Measurements from ENCODE around the gene OMP. TPM values are rescaled to one million over a fixed set of nuclear protein-coding genes. Genes with fewer than 3 reads are reported as not detected.

OMP gene
- total RNA-seq, 1 donor from 2014 or later: 0.94 TPM

- H3K36me3 Mint-ChIP-seq: no peaks in the 10 kb centered on the region
- H3K4me1 Mint-ChIP-seq (ENCODE audit: unreplicated experiment): peaks cover 4% of the 10 kb centered on the region
- H3K4me3 Mint-ChIP-seq: no peak overlapping the region
- H3K27me3 Mint-ChIP-seq: no peaks in the 10 kb centered on the region
- DNase-seq (ENCODE audit: extremely low spot score, unreplicated experiment): no peak
- H3K9me3 Mint-ChIP-seq: no peaks in the 10 kb centered on the region
- TF ChIP-seq, protein P1, sequence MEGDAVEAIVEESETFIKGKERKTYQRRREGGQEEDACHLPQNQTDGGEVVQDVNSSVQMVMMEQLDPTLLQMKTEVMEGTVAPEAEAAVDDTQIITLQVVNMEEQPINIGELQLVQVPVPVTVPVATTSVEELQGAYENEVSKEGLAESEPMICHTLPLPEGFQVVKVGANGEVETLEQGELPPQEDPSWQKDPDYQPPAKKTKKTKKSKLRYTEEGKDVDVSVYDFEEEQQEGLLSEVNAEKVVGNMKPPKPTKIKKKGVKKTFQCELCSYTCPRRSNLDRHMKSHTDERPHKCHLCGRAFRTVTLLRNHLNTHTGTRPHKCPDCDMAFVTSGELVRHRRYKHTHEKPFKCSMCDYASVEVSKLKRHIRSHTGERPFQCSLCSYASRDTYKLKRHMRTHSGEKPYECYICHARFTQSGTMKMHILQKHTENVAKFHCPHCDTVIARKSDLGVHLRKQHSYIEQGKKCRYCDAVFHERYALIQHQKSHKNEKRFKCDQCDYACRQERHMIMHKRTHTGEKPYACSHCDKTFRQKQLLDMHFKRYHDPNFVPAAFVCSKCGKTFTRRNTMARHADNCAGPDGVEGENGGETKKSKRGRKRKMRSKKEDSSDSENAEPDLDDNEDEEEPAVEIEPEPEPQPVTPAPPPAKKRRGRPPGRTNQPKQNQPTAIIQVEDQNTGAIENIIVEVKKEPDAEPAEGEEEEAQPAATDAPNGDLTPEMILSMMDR (conservative IDR thresholded peaks at IDR 0.05): no peak
- H3K27ac Mint-ChIP-seq: no peak overlapping the region
These were observed 4.1 kb downstream of the OMP start for GRCh38 chr11:77106759-77107158.

GRCh38 chr11:77107950-77108349, 5.3 kb downstream of the OMP start:
- Mint-ChIP-seq H3K4me3 (no peak overlapping the region), H3K9me3 (no peaks in the 10 kb centered on the region), H3K36me3 (no peaks in the 10 kb centered on the region), H3K4me1 (ENCODE audit: unreplicated experiment) (peaks cover 4% of the 10 kb centered on the region), H3K27ac (no peak overlapping the region), H3K27me3 (no peaks in the 10 kb centered on the region)
- TF ChIP-seq, protein P1 (conservative IDR thresholded peaks at IDR 0.05): no peak
- DNase-seq (ENCODE audit: extremely low spot score, unreplicated experiment): no peak

GRCh38 chr11:77108436-77108835, 5.8 kb downstream of the OMP start:
- peaks cover 7% of the 10 kb centered on the region for H3K4me1 Mint-ChIP-seq (ENCODE audit: unreplicated experiment)
- H3K9me3 Mint-ChIP-seq: no peaks in the 10 kb centered on the region
- no peak overlapping the region for H3K27ac Mint-ChIP-seq
- H3K27me3 Mint-ChIP-seq: no peaks in the 10 kb centered on the region
- no peak overlapping the region for H3K4me3 Mint-ChIP-seq
- TF ChIP-seq, protein P1 (conservative IDR thresholded peaks at IDR 0.05): no peak
- no peak for DNase-seq (ENCODE audit: extremely low spot score, unreplicated experiment)
- no peaks in the 10 kb centered on the region for H3K36me3 Mint-ChIP-seq

DNA sequence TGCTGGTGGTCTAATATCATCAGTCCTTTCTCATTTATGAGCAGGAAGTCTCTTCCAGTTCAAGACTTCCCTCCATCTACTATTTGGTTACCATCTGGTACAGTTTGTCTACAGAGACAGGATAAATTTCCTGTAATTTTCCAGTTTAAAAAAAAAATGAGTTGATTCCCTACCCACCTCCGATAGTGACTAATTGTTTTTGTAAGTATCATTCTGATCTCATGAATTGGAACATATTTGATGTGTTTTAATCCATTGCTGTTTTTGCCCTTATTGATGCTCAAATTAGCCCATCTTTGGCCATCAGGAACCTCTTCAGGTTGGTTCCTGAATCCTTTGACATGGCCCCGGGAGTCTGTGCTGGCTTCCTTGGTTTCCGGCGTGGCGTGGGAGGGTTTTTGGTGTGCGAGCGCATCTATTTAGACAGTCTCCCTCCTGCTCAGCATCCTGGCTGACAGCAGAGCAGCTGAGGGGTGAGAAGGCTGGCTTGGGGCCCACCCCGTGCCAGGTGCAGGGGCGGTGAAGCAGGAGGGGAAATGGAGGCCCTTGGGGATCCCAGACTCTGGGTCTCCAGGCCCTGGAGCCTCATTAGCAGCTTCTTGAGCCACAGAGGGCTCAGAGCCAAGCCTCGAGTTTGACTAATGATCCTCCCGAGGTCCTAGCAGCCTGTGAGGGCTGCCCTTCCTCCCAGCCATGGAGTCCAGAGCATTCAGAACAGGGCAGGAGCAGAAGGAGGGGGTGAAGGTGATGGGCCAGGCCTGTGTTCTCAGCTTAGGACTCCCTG, 6.8 kb downstream of the OMP start:
- H3K4me1 Mint-ChIP-seq (ENCODE audit: unreplicated experiment): peaks cover 5% of the 10 kb centered on the region
- TF ChIP-seq, protein P1 (conservative IDR thresholded peaks at IDR 0.05): no peak
- H3K36me3 Mint-ChIP-seq: no peaks in the 10 kb centered on the region
- DNase-seq (ENCODE audit: extremely low spot score, unreplicated experiment): no peak
- H3K9me3 Mint-ChIP-seq: no peaks in the 10 kb centered on the region
- H3K27ac Mint-ChIP-seq: no peak overlapping the region
- H3K27me3 Mint-ChIP-seq: no peaks in the 10 kb centered on the region
- no peak overlapping the region for H3K4me3 Mint-ChIP-seq

GRCh38 chr11:77110836-77111235, 8.2 kb downstream of the OMP start:
- DNase-seq (ENCODE audit: extremely low spot score, unreplicated experiment): no peak
- peaks cover 5% of the 10 kb centered on the region for H3K4me1 Mint-ChIP-seq (ENCODE audit: unreplicated experiment)
- H3K27me3 Mint-ChIP-seq: no peaks in the 10 kb centered on the region
- H3K4me3 Mint-ChIP-seq: no peak overlapping the region
- no peak overlapping the region for H3K27ac Mint-ChIP-seq
- H3K9me3 Mint-ChIP-seq: no peaks in the 10 kb centered on the region
- TF ChIP-seq, protein P1 (conservative IDR thresholded peaks at IDR 0.05): no peak
- no peaks in the 10 kb centered on the region for H3K36me3 Mint-ChIP-seq
